HEK293 (cell line): Measurements from ENCODE around the gene KLHL22.

Experiments
- GLIS1 ChIP-seq: fragments of 450-650 bp; formaldehyde crosslinking; IDR thresholded peaks from 2 replicates; pipeline ENCODE4 v1.5.1; 2016; ENCODE audit warnings: missing biosample characterization, missing genetic modification characterization
- MYNN ChIP-seq: fragments of 450-650 bp; formaldehyde crosslinking; IDR thresholded peaks from 2 replicates; pipeline ENCODE4 v1.5.1; 2016; ENCODE audit warnings: missing biosample characterization, missing genetic modification characterization, borderline replicate concordance
- MZF1 ChIP-seq: fragments of 450-650 bp; formaldehyde crosslinking; IDR thresholded peaks from 2 replicates; pipeline ENCODE4 v1.5.1; 2017; ENCODE audit warnings: missing biosample characterization, missing genetic modification characterization, borderline replicate concordance
- OSR2 ChIP-seq: fragments of 450-650 bp; formaldehyde crosslinking; IDR thresholded peaks from 2 replicates; pipeline ENCODE4 v1.5.1; 2016; ENCODE audit warnings: missing biosample characterization, missing genetic modification characterization
- OVOL3 ChIP-seq: fragments of 450-650 bp; formaldehyde crosslinking; IDR thresholded peaks from 2 replicates; pipeline ENCODE4 v1.5.1; 2016; ENCODE audit warnings: missing biosample characterization, missing genetic modification characterization
- REPIN1 ChIP-seq: fragments of 450-650 bp; formaldehyde crosslinking; IDR thresholded peaks from 2 replicates; pipeline ENCODE4 v1.5.1; 2017; ENCODE audit warnings: missing biosample characterization, missing genetic modification characterization, low read depth
- SETDB1 ChIP-seq: IDR thresholded peaks from one replicate; pipeline ENCODE4 v1.6.1; 2017; ENCODE audit warnings: mild to moderate bottlenecking, low read length, moderate library complexity, mixed read lengths; ENCODE audit not compliant: insufficient read length
- TRIM28 ChIP-seq: IDR thresholded peaks from 2 replicates; pipeline ENCODE4 v1.6.1; 2011; ENCODE audit warnings: low read length, control low read depth, borderline replicate concordance
- ZBTB8A ChIP-seq: fragments of 450-650 bp; formaldehyde crosslinking; IDR thresholded peaks from 2 replicates; pipeline ENCODE4 v1.5.1; 2016; ENCODE audit warnings: missing biosample characterization, missing genetic modification characterization
- ZNF10 ChIP-seq: fragments of 450-650 bp; formaldehyde crosslinking; IDR thresholded peaks from 2 replicates; pipeline ENCODE4 v1.5.1; 2017; ENCODE audit warnings: missing biosample characterization, missing genetic modification characterization
- ZNF112 ChIP-seq: fragments of 450-650 bp; formaldehyde crosslinking; IDR thresholded peaks from 2 replicates; pipeline ENCODE4 v1.5.0; 2017; ENCODE audit warnings: missing biosample characterization, missing genetic modification characterization
- ZNF174 ChIP-seq: fragments of 450-650 bp; formaldehyde crosslinking; IDR thresholded peaks from 2 replicates; pipeline ENCODE4 v1.5.0; 2017; ENCODE audit warnings: missing biosample characterization, mild to moderate bottlenecking, missing genetic modification characterization
- ZNF2 ChIP-seq: fragments of 450-650 bp; formaldehyde crosslinking; IDR thresholded peaks from 2 replicates; pipeline ENCODE4 v1.5.1; 2016; ENCODE audit warnings: missing biosample characterization, missing genetic modification characterization
- ZNF23 ChIP-seq: fragments of 450-650 bp; formaldehyde crosslinking; IDR thresholded peaks from 2 replicates; pipeline ENCODE4 v1.5.1; 2016; ENCODE audit warnings: missing biosample characterization, missing genetic modification characterization, borderline replicate concordance
- ZNF274 ChIP-seq, 2 experiments: fragments of 200-500 bp in 1 of 2; fragments of 450-650 bp in 1 of 2; sonication (Bioruptor generic) in 1 of 2; formaldehyde crosslinking in 1 of 2; IDR thresholded peaks; 2 replicates each; pipeline versions ENCODE4 v1.5.1 to v1.6.1; 2014 to 2016; ENCODE audit warnings: borderline replicate concordance in 1 of 2, inconsistent platforms in 1 of 2, low read length in 1 of 2, missing biosample characterization in 1 of 2, missing genetic modification characterization in 1 of 2
- ZNF335 ChIP-seq: fragments of 450-650 bp; formaldehyde crosslinking; conservative IDR thresholded peaks from 2 replicates; pipeline ENCODE4 v1.5.1; 2016; ENCODE audit warnings: missing biosample characterization, missing genetic modification characterization
- ZNF521 ChIP-seq: fragments of 450-650 bp; formaldehyde crosslinking; IDR thresholded peaks from 2 replicates; pipeline ENCODE4 v1.5.1; 2017; ENCODE audit warnings: missing biosample characterization, mild to moderate bottlenecking, missing genetic modification characterization
- ZNF530 ChIP-seq: fragments of 450-650 bp; formaldehyde crosslinking; IDR thresholded peaks from 2 replicates; pipeline ENCODE4 v1.5.1; 2016; ENCODE audit warnings: low read depth, missing biosample characterization, missing genetic modification characterization
- ZNF560 ChIP-seq: fragments of 450-650 bp; formaldehyde crosslinking; IDR thresholded peaks from 2 replicates; pipeline ENCODE4 v1.5.1; 2017; ENCODE audit warnings: missing biosample characterization, missing genetic modification characterization, borderline replicate concordance
- ZNF561 ChIP-seq: fragments of 450-650 bp; IDR thresholded peaks from 2 replicates; pipeline ENCODE4 v1.5.1; 2018; ENCODE audit warnings: missing biosample characterization, missing genetic modification characterization, borderline replicate concordance
- ZNF626 ChIP-seq: fragments of 450-650 bp; sonication (Bioruptor Pico); formaldehyde crosslinking; IDR thresholded peaks from 2 replicates; pipeline ENCODE4 v1.5.1; 2018; ENCODE audit warnings: missing biosample characterization, missing genetic modification characterization, inconsistent platforms
- ZNF658 ChIP-seq: fragments of 450-650 bp; formaldehyde crosslinking; IDR thresholded peaks from 2 replicates; pipeline ENCODE4; 2016; ENCODE audit warnings: missing biosample characterization, missing genetic modification characterization
- ZNF830 ChIP-seq: fragments of 450-650 bp; IDR thresholded peaks from 2 replicates; pipeline ENCODE4 v1.5.0; 2018; ENCODE audit warnings: missing biosample characterization, missing genetic modification characterization, low read depth, mild to moderate bottlenecking, moderate library complexity
- ZSCAN30 ChIP-seq: fragments of 450-650 bp; IDR thresholded peaks from 2 replicates; pipeline ENCODE4 v1.5.1; 2018; ENCODE audit warnings: missing biosample characterization, mild to moderate bottlenecking, missing genetic modification characterization, moderate library complexity
- TF ChIP-seq, protein P1 (sequence below): fragments of 450-650 bp; formaldehyde crosslinking; IDR thresholded peaks from 2 replicates; pipeline ENCODE4 v1.5.1; 2016; ENCODE audit warnings: missing biosample characterization, missing genetic modification characterization, low read depth
- TF ChIP-seq, protein P2 (sequence below): fragments of 450-650 bp; formaldehyde crosslinking; IDR thresholded peaks from 2 replicates; pipeline ENCODE4 v1.5.1; 2016; ENCODE audit warnings: missing biosample characterization, missing genetic modification characterization
- TF ChIP-seq, protein P3 (sequence below): fragments of 450-650 bp; formaldehyde crosslinking; conservative IDR thresholded peaks from 2 replicates; pipeline ENCODE4 v1.5.1; 2016; ENCODE audit warnings: low read depth, missing biosample characterization, missing genetic modification characterization
- TF ChIP-seq, protein P4 (sequence below): fragments of 450-650 bp; formaldehyde crosslinking; IDR thresholded peaks from 2 replicates; pipeline ENCODE4 v1.5.1; 2016; ENCODE audit warnings: missing biosample characterization, missing genetic modification characterization

Gene KLHL22

DNA sequence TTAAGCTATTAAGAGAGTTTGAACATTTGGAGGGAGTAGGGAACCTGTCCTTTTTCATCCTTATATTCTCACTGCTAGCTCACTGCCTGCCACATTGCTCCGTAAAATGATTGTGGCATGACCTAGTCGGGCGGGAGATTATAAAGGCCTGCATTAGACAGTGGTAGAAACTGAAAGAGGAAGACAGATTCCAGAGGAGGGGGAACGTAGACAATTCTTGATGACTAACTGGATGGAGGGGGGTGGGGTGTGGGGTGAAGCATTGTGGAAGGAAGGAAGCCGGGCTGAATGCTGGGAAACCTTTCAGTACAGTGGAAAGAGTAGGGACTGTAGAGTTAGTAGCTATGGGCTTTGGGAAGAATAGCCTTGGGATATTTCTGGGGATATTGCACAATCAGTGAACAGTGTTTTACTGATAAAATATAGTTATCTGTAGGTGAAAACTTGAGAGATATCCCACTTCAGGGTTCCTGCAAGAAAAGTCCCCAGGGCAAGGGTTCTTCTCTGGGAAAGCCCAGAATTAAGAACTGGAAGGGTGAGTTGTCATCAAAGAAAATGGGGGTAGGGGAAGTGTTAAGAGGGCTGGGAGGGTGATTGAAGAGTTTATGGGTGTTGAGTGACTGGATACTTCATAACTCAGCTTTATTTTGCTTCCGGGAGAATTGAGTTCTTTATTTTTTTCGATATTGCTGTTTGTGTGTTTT lies 13.9 kb upstream of the KLHL22 start (continued):
- TF ChIP-seq ZNF658 (tag by site-specific recombination) (no peak), ZNF530 (tag by site-specific recombination) (no peak), ZNF10 (tag by site-specific recombination) (no peak), MZF1 (tag by site-specific recombination) (no peak), ZNF112 (tag by site-specific recombination) (no peak), OSR2 (no peak), ZNF23 (tag by site-specific recombination) (no peak), ZSCAN30 (tag by site-specific recombination) (no peak), SETDB1 (no peak), MYNN (tag by site-specific recombination) (no peak), OVOL3 (tag by site-specific recombination) (no peak), ZNF274 (IDR thresholded peaks at IDR 0.05; ENCODE audit: low read length) (no peak), ZNF274 (tag by site-specific recombination; IDR thresholded peaks at IDR 0.05; ENCODE audit: borderline replicate concordance) (no peak), ZNF560 (tag by site-specific recombination) (no peak), ZNF174 (tag by site-specific recombination) (no peak), ZNF2 (tag by site-specific recombination) (no peak), ZNF626 (tag by site-specific recombination) (no peak), ZNF335 (tag by site-specific recombination) (peak; percentile 37), ZBTB8A (tag by site-specific recombination) (no peak), ZNF830 (tag by site-specific recombination) (no peak), GLIS1 (tag by site-specific recombination) (no peak), REPIN1 (tag by site-specific recombination) (no peak), ZNF561 (tag by site-specific recombination) (no peak), ZNF521 (tag by site-specific recombination) (no peak), TRIM28 (no peak)
- TF ChIP-seq, protein P1, sequence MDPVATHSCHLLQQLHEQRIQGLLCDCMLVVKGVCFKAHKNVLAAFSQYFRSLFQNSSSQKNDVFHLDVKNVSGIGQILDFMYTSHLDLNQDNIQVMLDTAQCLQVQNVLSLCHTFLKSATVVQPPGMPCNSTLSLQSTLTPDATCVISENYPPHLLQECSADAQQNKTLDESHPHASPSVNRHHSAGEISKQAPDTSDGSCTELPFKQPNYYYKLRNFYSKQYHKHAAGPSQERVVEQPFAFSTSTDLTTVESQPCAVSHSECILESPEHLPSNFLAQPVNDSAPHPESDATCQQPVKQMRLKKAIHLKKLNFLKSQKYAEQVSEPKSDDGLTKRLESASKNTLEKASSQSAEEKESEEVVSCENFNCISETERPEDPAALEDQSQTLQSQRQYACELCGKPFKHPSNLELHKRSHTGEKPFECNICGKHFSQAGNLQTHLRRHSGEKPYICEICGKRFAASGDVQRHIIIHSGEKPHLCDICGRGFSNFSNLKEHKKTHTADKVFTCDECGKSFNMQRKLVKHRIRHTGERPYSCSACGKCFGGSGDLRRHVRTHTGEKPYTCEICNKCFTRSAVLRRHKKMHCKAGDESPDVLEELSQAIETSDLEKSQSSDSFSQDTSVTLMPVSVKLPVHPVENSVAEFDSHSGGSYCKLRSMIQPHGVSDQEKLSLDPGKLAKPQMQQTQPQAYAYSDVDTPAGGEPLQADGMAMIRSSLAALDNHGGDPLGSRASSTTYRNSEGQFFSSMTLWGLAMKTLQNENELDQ = no peak
- TF ChIP-seq, protein P2, sequence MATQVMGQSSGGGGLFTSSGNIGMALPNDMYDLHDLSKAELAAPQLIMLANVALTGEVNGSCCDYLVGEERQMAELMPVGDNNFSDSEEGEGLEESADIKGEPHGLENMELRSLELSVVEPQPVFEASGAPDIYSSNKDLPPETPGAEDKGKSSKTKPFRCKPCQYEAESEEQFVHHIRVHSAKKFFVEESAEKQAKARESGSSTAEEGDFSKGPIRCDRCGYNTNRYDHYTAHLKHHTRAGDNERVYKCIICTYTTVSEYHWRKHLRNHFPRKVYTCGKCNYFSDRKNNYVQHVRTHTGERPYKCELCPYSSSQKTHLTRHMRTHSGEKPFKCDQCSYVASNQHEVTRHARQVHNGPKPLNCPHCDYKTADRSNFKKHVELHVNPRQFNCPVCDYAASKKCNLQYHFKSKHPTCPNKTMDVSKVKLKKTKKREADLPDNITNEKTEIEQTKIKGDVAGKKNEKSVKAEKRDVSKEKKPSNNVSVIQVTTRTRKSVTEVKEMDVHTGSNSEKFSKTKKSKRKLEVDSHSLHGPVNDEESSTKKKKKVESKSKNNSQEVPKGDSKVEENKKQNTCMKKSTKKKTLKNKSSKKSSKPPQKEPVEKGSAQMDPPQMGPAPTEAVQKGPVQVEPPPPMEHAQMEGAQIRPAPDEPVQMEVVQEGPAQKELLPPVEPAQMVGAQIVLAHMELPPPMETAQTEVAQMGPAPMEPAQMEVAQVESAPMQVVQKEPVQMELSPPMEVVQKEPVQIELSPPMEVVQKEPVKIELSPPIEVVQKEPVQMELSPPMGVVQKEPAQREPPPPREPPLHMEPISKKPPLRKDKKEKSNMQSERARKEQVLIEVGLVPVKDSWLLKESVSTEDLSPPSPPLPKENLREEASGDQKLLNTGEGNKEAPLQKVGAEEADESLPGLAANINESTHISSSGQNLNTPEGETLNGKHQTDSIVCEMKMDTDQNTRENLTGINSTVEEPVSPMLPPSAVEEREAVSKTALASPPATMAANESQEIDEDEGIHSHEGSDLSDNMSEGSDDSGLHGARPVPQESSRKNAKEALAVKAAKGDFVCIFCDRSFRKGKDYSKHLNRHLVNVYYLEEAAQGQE (tag by site-specific recombination) = no peak
- TF ChIP-seq, protein P3, sequence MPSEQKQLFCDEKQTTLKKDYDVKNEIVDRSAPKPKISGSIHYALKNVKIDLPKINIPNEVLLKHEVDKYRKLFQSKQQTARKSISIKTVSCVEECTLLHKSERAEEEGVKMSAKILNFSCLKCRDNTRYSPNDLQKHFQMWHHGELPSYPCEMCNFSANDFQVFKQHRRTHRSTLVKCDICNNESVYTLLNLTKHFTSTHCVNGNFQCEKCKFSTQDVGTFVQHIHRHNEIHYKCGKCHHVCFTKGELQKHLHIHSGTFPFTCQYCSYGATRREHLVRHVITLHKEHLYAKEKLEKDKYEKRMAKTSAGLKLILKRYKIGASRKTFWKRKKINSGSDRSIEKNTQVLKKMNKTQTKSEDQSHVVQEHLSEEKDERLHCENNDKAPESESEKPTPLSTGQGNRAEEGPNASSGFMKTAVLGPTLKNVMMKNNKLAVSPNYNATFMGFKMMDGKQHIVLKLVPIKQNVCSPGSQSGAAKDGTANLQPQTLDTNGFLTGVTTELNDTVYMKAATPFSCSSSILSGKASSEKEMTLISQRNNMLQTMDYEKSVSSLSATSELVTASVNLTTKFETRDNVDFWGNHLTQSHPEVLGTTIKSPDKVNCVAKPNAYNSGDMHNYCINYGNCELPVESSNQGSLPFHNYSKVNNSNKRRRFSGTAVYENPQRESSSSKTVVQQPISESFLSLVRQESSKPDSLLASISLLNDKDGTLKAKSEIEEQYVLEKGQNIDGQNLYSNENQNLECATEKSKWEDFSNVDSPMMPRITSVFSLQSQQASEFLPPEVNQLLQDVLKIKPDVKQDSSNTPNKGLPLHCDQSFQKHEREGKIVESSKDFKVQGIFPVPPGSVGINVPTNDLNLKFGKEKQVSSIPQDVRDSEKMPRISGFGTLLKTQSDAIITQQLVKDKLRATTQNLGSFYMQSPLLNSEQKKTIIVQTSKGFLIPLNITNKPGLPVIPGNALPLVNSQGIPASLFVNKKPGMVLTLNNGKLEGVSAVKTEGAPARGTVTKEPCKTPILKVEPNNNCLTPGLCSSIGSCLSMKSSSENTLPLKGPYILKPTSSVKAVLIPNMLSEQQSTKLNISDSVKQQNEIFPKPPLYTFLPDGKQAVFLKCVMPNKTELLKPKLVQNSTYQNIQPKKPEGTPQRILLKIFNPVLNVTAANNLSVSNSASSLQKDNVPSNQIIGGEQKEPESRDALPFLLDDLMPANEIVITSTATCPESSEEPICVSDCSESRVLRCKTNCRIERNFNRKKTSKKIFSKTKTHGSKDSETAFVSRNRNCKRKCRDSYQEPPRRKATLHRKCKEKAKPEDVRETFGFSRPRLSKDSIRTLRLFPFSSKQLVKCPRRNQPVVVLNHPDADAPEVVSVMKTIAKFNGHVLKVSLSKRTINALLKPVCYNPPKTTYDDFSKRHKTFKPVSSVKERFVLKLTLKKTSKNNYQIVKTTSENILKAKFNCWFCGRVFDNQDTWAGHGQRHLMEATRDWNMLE (tag by site-specific recombination) = no peak
- TF ChIP-seq, protein P4, sequence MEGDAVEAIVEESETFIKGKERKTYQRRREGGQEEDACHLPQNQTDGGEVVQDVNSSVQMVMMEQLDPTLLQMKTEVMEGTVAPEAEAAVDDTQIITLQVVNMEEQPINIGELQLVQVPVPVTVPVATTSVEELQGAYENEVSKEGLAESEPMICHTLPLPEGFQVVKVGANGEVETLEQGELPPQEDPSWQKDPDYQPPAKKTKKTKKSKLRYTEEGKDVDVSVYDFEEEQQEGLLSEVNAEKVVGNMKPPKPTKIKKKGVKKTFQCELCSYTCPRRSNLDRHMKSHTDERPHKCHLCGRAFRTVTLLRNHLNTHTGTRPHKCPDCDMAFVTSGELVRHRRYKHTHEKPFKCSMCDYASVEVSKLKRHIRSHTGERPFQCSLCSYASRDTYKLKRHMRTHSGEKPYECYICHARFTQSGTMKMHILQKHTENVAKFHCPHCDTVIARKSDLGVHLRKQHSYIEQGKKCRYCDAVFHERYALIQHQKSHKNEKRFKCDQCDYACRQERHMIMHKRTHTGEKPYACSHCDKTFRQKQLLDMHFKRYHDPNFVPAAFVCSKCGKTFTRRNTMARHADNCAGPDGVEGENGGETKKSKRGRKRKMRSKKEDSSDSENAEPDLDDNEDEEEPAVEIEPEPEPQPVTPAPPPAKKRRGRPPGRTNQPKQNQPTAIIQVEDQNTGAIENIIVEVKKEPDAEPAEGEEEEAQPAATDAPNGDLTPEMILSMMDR (tag by site-specific recombination) = no peak
